GM12878 (cell line): ENCODE measurements around the gene AKAP9. TPM values are rescaled to one million over a fixed set of nuclear protein-coding genes. Genes with fewer than 3 reads are reported as not detected.

Experiments used
- ATAC-seq: fragments of 200-7000 bp; cut with Tn5 transposase; 3 replicates; pipeline ENCODE4 v1.9.1; 2020; ENCODE audit warnings: mild to moderate bottlenecking, moderate library complexity
- BruUV-seq: library from RNA; stranded (reverse); fragments of 400-500 nt; replicated peaks from 2 replicates; lab custom pipeline; 2021; lab: Mats Ljungman, UMichigan
- CTCF ChIA-PET: fragments of 300-600 bp; sonication (Branson Sonifier 250); formaldehyde crosslinking; extraction: SDS; loops from one replicate; lab custom pipeline; 2021; ENCODE audit warnings: inconsistent platforms; lab: Yijun Ruan, JAX
- POLR2A ChIA-PET: fragments of 350-600 bp; formaldehyde crosslinking; extraction: SDS; loops from one replicate; lab custom pipeline; 2021; ENCODE audit warnings: inconsistent platforms; lab: Charles Lee
- RAD21 ChIA-PET: fragments of 300-600 bp; sonication (Branson Sonifier 250); formaldehyde crosslinking; loops from one replicate; lab custom pipeline; 2023; ENCODE audit warnings: antibody characterized with exemption; ENCODE audit not compliant: unreplicated experiment; lab: Charles Lee
- SMC1A ChIA-PET: fragments of 300-600 bp; sonication (Branson Sonifier 250); formaldehyde crosslinking; loops from one replicate; lab custom pipeline; 2023; ENCODE audit not compliant: unreplicated experiment, uncharacterized antibody; lab: Charles Lee
- DNase-seq: peaks from one replicate; pipeline ENCODE4 v3.0.0-alpha.2; 2011; ENCODE audit warnings: low read depth, low spot score
- FAIRE-seq: peaks from 3 replicates; lab custom pipeline; 2011; peaks lifted over from hg19 to GRCh38; lab: Jason Lieb, UNC
- H2AFZ ChIP-seq: 2 replicates; pipeline ENCODE4 v1.6.0; 2011; ENCODE audit warnings: low read depth, low read length, control low read depth; ENCODE audit not compliant: control insufficient read depth
- H3K27ac ChIP-seq: 2 replicates; pipeline ENCODE4 v1.5.1; 2011; ENCODE audit warnings: control low read depth; ENCODE audit not compliant: control insufficient read depth, insufficient read depth
- H3K27me3 ChIP-seq, 2 experiments: replicated peaks in 1 of 2; 2 replicates each; pipeline versions ENCODE4 v1.6.0 to v1.6.1; 2011; ENCODE audit warnings: low read length in 1 of 2; ENCODE audit not compliant: control insufficient read depth in 2 of 2, insufficient read depth in 2 of 2
- H3K36me3 ChIP-seq, 2 experiments: 2 replicates each; pipeline ENCODE4 v1.5.1; 2011; ENCODE audit warnings: low read length in 1 of 2; ENCODE audit not compliant: control insufficient read depth in 2 of 2, insufficient read depth in 2 of 2
- H3K4me1 ChIP-seq: 2 replicates; pipeline ENCODE4 v1.6.1; 2011; ENCODE audit warnings: mild to moderate bottlenecking, low read length, moderate library complexity, mixed read lengths; ENCODE audit not compliant: control insufficient read depth, insufficient read depth
- H3K4me2 ChIP-seq: 2 replicates; pipeline ENCODE4 v1.6.0; 2011; ENCODE audit warnings: control low read depth; ENCODE audit not compliant: control insufficient read depth, insufficient read depth
- H3K4me3 ChIP-seq: fragments of 200-600 bp; sonication (generic); 2 replicates; pipeline ENCODE4 v1.5.1; 2016
- H3K79me2 ChIP-seq: 2 replicates; pipeline ENCODE4 v1.6.0; 2011; ENCODE audit warnings: low read length; ENCODE audit not compliant: control insufficient read depth, insufficient read depth
- H3K9ac ChIP-seq: 2 replicates; pipeline ENCODE4 v1.8.0; 2011; ENCODE audit warnings: low read length, control low read depth, mixed read lengths; ENCODE audit not compliant: control insufficient read depth, insufficient read depth
- H3K9me3 ChIP-seq: replicated peaks from 3 replicates; pipeline ENCODE4 v1.5.1; 2011; ENCODE audit warnings: mild to moderate bottlenecking, low read length; ENCODE audit not compliant: control insufficient read depth, insufficient read depth
- H4K20me1 ChIP-seq: 2 replicates; pipeline ENCODE4 v1.6.0; 2011; ENCODE audit not compliant: control insufficient read depth, insufficient read depth
- E4F1 ChIP-seq: fragments of 450-650 bp; IDR thresholded peaks from 2 replicates; pipeline ENCODE4 v1.6.1; 2018; ENCODE audit warnings: borderline replicate concordance, mild to moderate bottlenecking; ENCODE audit not compliant: partially characterized antibody
- PKNOX1 ChIP-seq: fragments of 450-650 bp; IDR thresholded peaks from 2 replicates; pipeline ENCODE4 v1.6.1; 2016; ENCODE audit warnings: mild to moderate bottlenecking
- ZNF592 ChIP-seq: fragments of 450-650 bp; IDR thresholded peaks from 2 replicates; pipeline ENCODE4 v1.6.1; 2017; ENCODE audit warnings: mild to moderate bottlenecking, moderate library complexity
- WGBS: methylation state at CpG from one replicate; pipeline ENCODE4 v1.1.6; 2016; ENCODE audit warnings: low lambda C conversion rate; ENCODE audit not compliant: insufficient replicate concordance, insufficient coverage; ENCODE audit errors: missing lambda C conversion rate; 5-methylcytosine and 5-hydroxymethylcytosine counted together
- in situ Hi-C: fragments of 300-500 bp; cut with MboI; formaldehyde crosslinking; loops from 9 replicates; pipeline ENCODE4 v1.14.3; 2018; ENCODE audit warnings: mixed read lengths
- intact Hi-C: fragments of 100-400 bp; cut with micrococcal nuclease; formaldehyde crosslinking; loops from one replicate; pipeline ENCODE4 v1.14.2; 2022; ENCODE audit not compliant: unreplicated experiment
- polyA plus RNA-seq, 11 experiments: library from polyadenylated mRNA; depleted of rRNA in 4 of 11; unstranded in 6 of 11; stranded (reverse) in 5 of 11; fragments of >200 nt; fragmentation: Nextera tagmentation in 4 of 11; fragmentation: Illumina TruSeq in 1 of 11; extraction: Ambion mirVana in 4 of 11; extraction: Trizol in 1 of 11; gene quantifications; 1 replicate in 1 of 11; 2 replicates in 10 of 11; pipeline versions ENCODE4 v1.2.1 to v1.2.3, GENCODE V29; 2011 to 2016; ENCODE audit warnings: inconsistent platforms in 2 of 11, missing spikeins in 2 of 11, low read depth in 1 of 11
- total RNA-seq, 4 experiments: library from RNA; depleted of rRNA in 3 of 4; stranded (reverse); fragments of >200 nt in 3 of 4; fragmentation: Illumina TruSeq in 1 of 4; extraction: Trizol in 1 of 4; gene quantifications; 2 replicates each; pipeline versions ENCODE4 v1.2.1 to v1.2.3, GENCODE V29; 2013 to 2021

Gene AKAP9
- total and polyA plus RNA-seq, 10 of the 15 experiments (the other 5 are each of a cell fraction or from before 2014, with no cell fraction given): 21.1 to 62.8 (median 31.6) TPM

GRCh38 chr7:91941450-91941849 is 788 bp downstream of the AKAP9 start:
- intact Hi-C loops: loop anchor here (2.0 to 10.0 kb wide), 4 partner anchors 61 to 646 kb away; partner anchors contain the start of genes CYP51A1, GATAD1 and MTERF1
- CTCF ChIA-PET: interaction anchor here (1.2 to 6.4 kb wide), 8 partner anchors 8 to 547 kb away, joined by 3 to 54 read pairs (median 7); partner anchors contain the start of gene GATAD1
- RAD21 ChIA-PET: interaction anchor here (0.9 to 4.2 kb wide), 6 partner anchors 61 to 587 kb away, joined by 3 to 16 read pairs (median 4); partner anchors contain the start of genes ANKIB1, GATAD1, KRIT1 and MTERF1
- no peaks in the 10 kb centered on the region for H4K20me1 ChIP-seq
- WGBS: 1% methylated on average over 7 of the region's 7 CpGs
- peaks cover 10% of the 10 kb centered on the region for H3K4me1 ChIP-seq
- POLR2A ChIA-PET: interaction anchor here (0.8 to 2.2 kb wide), 5 partner anchors 11 to 506 kb away, joined by 3 to 8 read pairs (median 5); partner anchors contain the start of genes CYP51A1 and GATAD1
- H3K4me2 ChIP-seq: peak overlapping the region; percentile 69
- TF ChIP-seq E4F1: peak; percentile 3
- peak; percentile 79 for TF ChIP-seq PKNOX1
- no peak for TF ChIP-seq ZNF592
- BruUV-seq: no TSS peak
- no peaks in the 10 kb centered on the region for H3K36me3 ChIP-seq
- peak overlapping the region; percentile 84 for H3K27ac ChIP-seq
- DNase-seq (no peak), FAIRE-seq (no peak), ATAC-seq (peak; percentile 56)
- peak overlapping the region; percentile 98 for H3K4me3 ChIP-seq
- H3K9ac ChIP-seq: peak overlapping the region; percentile 81
- SMC1A ChIA-PET: interaction anchor here (0.8 to 3.1 kb wide), 3 partner anchors 12 to 61 kb away, joined by 4 to 14 read pairs (median 10); partner anchors contain the start of gene MTERF1
- peaks cover 48% of the 10 kb centered on the region for H3K79me2 ChIP-seq
- H3K27me3 ChIP-seq: no peaks in the 10 kb centered on the region
- no peaks in the 10 kb centered on the region for H3K9me3 ChIP-seq
- in situ Hi-C loops: no loop called here
- H2AFZ ChIP-seq: peak overlapping the region; percentile 97
